Osteocyte (in vitro differentiated cells): ENCODE data around the gene DNAJC12. TPM values are rescaled to one million over a fixed set of nuclear protein-coding genes. Genes with fewer than 3 reads are reported as not detected.

Source experiments
- DNase-seq: peaks from one replicate; pipeline ENCODE4 v3.0.0; 2021; ENCODE audit warnings: mixed read lengths; ENCODE audit not compliant: unreplicated experiment; ENCODE audit errors: extremely low spot score
- H3K27ac Mint-ChIP-seq: one replicate; pipeline ENCODE4 v1.8.0; 2021; ENCODE audit warnings: mild to moderate bottlenecking, mixed read lengths; ENCODE audit not compliant: unreplicated experiment
- H3K27me3 Mint-ChIP-seq: one replicate; pipeline ENCODE4 v1.8.0; 2021; ENCODE audit warnings: mixed read lengths; ENCODE audit not compliant: unreplicated experiment
- H3K36me3 Mint-ChIP-seq: one replicate; pipeline ENCODE4 v1.8.0; 2021; ENCODE audit warnings: mixed read lengths; ENCODE audit not compliant: unreplicated experiment
- H3K4me1 Mint-ChIP-seq: one replicate; pipeline ENCODE4 v1.8.0; 2021; ENCODE audit warnings: mixed read lengths; ENCODE audit not compliant: unreplicated experiment
- H3K4me3 Mint-ChIP-seq: one replicate; pipeline ENCODE4 v1.8.0; 2021; ENCODE audit warnings: mild to moderate bottlenecking, moderate library complexity, mixed read lengths; ENCODE audit not compliant: unreplicated experiment
- H3K9me3 Mint-ChIP-seq: one replicate; pipeline ENCODE4 v1.8.0; 2021; ENCODE audit warnings: mixed read lengths; ENCODE audit not compliant: unreplicated experiment
- total RNA-seq: library from RNA; stranded (reverse); gene quantifications from 2 replicates; pipeline ENCODE4 v1.2.1, GENCODE V29; 2021
- TF ChIP-seq, protein P1 (sequence below): fragments of 200-600 bp; sonication (generic); IDR thresholded peaks from 2 replicates; pipeline ENCODE4 v1.5.0; 2021; ENCODE audit warnings: antibody characterized with exemption, mild to moderate bottlenecking, moderate library complexity

DNAJC12 gene
- total RNA-seq, 1 donor from 2014 or later = 12.0 TPM

DNA sequence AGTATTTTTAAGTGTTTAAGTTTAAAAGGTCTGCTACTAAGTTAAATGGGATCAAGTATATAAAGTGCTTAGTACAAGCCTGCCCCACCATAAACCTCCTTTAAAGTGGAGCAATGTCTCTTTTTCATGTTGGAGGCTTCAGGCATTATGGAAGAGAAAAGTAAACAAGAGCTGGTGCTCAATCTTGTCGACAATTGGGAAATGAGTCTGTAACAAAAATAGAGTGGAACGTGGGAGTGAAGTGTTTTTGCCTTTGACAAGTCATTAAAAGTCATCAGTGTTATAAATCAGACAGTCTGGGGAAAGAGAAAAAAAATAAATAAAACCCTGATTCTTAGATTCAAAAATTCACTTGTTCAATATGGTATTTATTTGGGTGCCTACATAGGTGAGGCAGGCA lies 44.7 kb downstream of the DNAJC12 start:
- no peak overlapping the region for H3K4me3 Mint-ChIP-seq
- H3K9me3 Mint-ChIP-seq = no peaks in the 10 kb centered on the region
- peaks cover 6% of the 10 kb centered on the region for H3K27me3 Mint-ChIP-seq
- peaks cover 18% of the 10 kb centered on the region for H3K4me1 Mint-ChIP-seq
- DNase-seq = no peak
- peak overlapping the region; percentile 7 for H3K27ac Mint-ChIP-seq
- TF ChIP-seq, protein P1, sequence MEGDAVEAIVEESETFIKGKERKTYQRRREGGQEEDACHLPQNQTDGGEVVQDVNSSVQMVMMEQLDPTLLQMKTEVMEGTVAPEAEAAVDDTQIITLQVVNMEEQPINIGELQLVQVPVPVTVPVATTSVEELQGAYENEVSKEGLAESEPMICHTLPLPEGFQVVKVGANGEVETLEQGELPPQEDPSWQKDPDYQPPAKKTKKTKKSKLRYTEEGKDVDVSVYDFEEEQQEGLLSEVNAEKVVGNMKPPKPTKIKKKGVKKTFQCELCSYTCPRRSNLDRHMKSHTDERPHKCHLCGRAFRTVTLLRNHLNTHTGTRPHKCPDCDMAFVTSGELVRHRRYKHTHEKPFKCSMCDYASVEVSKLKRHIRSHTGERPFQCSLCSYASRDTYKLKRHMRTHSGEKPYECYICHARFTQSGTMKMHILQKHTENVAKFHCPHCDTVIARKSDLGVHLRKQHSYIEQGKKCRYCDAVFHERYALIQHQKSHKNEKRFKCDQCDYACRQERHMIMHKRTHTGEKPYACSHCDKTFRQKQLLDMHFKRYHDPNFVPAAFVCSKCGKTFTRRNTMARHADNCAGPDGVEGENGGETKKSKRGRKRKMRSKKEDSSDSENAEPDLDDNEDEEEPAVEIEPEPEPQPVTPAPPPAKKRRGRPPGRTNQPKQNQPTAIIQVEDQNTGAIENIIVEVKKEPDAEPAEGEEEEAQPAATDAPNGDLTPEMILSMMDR = no peak
- peaks cover 3% of the 10 kb centered on the region for H3K36me3 Mint-ChIP-seq

DNA sequence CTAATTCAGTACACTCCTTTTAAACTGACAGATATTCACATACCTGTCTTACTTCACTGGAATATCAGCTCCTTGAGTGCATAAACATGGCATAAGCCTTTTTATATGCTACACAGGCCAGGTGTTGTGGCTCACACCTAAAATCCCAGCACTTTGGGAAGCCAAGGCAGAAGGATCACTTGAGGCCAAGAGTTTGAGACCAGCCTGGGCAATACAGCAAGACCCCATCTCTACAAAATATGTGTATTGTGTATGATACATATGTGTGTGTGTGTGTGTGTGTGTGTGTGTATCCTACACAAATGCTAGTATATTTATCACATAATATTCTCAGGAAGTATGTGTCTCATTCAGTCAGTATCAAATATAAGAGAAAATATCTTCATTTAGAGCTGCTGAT lies 45.3 kb downstream of the DNAJC12 start:
- peaks cover 18% of the 10 kb centered on the region for H3K4me1 Mint-ChIP-seq
- H3K9me3 Mint-ChIP-seq = no peaks in the 10 kb centered on the region
- no peak overlapping the region for H3K4me3 Mint-ChIP-seq
- DNase-seq = no peak
- H3K27ac Mint-ChIP-seq = no peak overlapping the region
- H3K27me3 Mint-ChIP-seq = peaks cover 12% of the 10 kb centered on the region
- H3K36me3 Mint-ChIP-seq = peaks cover 3% of the 10 kb centered on the region
- TF ChIP-seq, protein P1 = no peak

DNA sequence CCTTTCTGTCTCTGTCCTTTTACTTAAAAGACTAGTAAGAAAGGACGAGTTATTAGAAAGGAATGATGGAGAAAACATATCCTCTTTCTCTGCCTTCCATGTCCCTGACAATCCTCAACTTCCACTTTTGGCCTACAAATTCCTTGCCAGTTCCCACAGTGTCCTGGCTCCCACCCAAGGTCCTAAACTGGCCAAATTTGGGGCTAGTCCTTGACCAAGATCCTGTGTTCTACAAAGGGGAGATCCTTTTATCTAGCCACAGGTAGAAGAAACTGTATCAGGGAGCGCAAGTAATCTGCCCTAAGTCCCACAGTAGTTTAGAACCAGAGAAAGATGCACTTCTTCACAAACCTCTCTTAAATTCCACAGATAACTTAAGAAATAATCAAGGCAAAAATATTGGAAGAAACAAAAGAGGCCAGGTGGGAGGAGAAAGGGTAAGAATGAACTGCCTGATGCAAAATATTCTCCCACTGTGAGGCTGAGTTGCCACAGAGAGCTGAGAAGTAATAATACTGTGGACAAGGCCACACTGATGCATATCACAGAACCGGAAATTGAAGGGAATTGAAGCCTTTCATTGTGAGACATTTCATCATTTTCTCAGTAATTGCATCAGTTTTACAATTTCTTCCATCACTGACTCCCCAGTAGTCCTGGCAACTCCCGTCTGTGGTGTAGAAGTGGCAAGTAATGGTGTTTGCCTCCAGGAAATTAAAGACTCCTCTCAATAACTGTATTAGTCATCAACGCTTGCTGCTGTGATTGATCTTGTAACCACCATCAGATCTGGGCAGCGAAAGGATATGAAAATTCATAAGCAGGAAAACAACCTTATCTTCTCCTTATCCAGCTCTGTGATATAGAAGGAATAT lies 47.2 kb downstream of the DNAJC12 start:
- no peaks in the 10 kb centered on the region for H3K36me3 Mint-ChIP-seq
- H3K27me3 Mint-ChIP-seq = peaks cover 12% of the 10 kb centered on the region
- TF ChIP-seq, protein P1 = no peak
- no peak for DNase-seq
- peak overlapping the region; percentile 56 for H3K27ac Mint-ChIP-seq
- H3K4me1 Mint-ChIP-seq = peaks cover 18% of the 10 kb centered on the region
- no peaks in the 10 kb centered on the region for H3K9me3 Mint-ChIP-seq
- H3K4me3 Mint-ChIP-seq = no peak overlapping the region

DNA sequence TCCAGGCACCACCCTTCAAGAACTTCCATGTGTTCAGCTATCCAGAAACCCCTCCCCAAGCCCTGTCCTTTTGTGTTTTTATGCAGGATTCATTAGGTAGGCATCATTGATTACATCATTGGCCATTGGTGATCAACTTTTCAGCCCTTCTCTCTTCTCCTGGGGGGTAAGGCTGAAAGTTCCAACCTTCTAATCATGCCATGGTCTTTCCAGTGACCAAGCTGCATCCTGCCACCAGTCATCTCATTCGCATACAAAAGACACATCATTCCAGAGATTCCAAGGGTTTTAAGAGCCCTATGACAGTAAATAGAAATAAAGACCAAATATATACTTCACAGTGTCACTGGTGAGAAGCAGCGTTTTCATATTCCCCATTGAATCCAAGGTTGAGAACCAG lies 48.2 kb downstream of the DNAJC12 start:
- DNase-seq = no peak
- Mint-ChIP-seq H3K27ac (no peak overlapping the region), H3K27me3 (peaks cover 12% of the 10 kb centered on the region), H3K36me3 (no peaks in the 10 kb centered on the region), H3K9me3 (no peaks in the 10 kb centered on the region), H3K4me3 (no peak overlapping the region), H3K4me1 (peaks cover 18% of the 10 kb centered on the region)
- TF ChIP-seq, protein P1 = no peak

DNA sequence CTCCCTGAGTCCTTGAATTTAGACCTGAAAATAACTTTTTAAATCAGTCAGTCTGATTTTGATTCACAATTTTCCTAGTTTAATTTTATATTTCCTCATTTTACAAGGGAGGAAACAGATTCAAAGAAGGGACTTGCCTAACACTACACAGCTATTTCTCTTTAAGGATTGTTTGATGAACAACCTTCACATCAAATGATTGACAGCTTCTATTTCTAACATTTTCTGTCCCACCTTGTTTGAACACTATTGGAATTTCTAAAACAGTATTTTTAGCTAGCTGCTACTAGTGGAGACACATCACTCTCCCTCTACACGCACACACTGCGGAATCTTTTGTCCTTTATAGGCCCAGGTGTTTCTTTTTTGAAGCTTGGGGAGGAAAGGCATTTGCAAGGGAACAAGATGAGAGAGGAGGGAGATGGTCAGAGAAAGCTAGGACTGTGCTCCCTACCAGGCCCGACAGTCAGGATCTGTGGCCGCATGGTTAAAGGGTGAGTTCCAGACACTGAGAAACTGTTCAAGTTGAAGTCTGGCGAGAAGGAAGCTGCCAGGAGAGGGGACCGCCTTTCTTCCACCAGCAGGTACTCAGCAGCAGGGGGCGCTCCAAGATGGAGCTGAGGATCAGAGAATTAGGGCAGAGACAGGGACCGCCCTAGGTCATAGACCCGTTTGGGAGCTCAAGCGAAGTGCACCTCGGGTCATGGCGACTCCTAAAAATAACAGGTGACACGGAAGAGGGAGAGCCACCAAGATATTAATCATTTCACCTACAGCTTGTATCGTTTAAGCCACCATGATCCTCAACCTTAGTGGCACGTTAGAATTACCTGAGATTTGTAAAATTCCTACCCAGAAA lies 49.7 kb downstream of the DNAJC12 start:
- TF ChIP-seq, protein P1 = peak; percentile 40
- Mint-ChIP-seq H3K27me3 (peaks cover 14% of the 10 kb centered on the region), H3K9me3 (no peaks in the 10 kb centered on the region), H3K4me1 (peaks cover 17% of the 10 kb centered on the region), H3K4me3 (no peak overlapping the region), H3K36me3 (no peaks in the 10 kb centered on the region), H3K27ac (no peak overlapping the region)
- DNase-seq = no peak
